Fibroblast of skin of right quadriceps (primary cell): ENCODE results near the gene ASNSD1.
"Not testable (repeated sequence)": the region's sequence is repeated elsewhere in the genome, so short reads cannot be mapped to it uniquely, and the experiment has no call there.

Experiments used
- DNase-seq: peaks from one replicate; pipeline ENCODE4 v3.0.0-alpha.2; 2013

The ASNSD1 gene

GRCh38 chr2:189648846-189649509, 12.3 kb upstream of the ASNSD1 start:
- DNase-seq = peak; percentile 38

GRCh38 chr2:189651284-189651683, 10.0 kb upstream of the ASNSD1 start:
- no peak for DNase-seq

DNA sequence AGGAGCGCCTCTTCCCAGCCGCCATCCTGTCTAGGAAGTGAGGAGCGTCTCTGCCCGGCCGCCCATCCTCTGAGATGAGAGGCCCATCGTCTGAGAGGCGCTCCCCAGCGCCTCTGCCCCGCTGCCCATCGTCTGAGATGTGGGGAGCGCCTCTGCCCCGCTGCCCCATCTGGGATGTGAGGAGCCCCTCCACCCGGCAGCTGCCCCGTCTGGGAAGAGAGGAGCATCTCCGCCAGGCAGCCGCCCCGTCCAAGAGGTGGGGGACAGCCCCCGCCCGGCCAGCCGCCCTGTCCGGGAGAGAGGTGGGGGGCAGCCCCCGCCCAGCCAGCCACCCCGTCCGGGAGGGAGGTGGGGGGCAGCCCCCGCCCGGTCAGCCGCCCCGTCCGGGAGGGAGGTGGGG, 7.8 kb upstream of the ASNSD1 start:
- DNase-seq = not testable (repeated sequence)

DNA sequence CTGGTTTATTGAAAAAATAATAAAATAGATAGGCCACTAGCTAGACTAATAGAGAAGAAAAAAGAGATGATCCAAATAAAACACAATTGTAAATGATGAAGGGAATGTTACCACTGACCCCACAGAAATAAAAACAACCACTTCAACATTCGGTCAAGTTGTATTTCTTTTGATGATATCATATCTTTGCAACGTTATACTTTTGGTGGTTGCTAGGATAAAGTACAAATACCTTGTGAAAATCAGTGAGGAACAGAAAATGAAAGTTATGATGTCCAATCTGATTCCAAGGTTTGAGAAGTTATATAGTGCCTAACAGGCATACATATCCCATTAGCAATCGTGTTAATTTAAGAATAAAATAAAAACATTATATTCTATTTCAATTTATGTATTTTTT, 6.6 kb upstream of the ASNSD1 start:
- no peak for DNase-seq

DNA sequence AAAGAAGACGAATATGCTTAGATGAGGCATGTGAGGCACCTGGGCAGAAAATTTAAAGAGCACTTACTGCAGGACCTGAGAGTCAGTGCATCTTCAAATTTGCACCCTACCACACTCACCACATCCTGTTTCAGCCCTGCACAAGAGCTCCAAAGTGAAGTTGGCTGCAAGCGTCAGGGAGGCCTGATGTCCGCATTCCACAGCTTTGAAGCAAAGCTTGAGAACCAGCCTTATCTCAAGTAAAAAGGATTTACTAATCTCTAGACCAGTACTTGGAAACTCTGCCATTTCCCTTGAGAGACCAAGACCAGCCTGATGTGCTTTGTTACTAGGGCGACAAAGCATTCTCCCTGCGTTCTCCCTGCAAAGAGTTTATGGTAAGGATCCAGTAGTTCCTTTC, 3.4 kb upstream of the ASNSD1 start:
- DNase-seq = peak; percentile 31

DNA sequence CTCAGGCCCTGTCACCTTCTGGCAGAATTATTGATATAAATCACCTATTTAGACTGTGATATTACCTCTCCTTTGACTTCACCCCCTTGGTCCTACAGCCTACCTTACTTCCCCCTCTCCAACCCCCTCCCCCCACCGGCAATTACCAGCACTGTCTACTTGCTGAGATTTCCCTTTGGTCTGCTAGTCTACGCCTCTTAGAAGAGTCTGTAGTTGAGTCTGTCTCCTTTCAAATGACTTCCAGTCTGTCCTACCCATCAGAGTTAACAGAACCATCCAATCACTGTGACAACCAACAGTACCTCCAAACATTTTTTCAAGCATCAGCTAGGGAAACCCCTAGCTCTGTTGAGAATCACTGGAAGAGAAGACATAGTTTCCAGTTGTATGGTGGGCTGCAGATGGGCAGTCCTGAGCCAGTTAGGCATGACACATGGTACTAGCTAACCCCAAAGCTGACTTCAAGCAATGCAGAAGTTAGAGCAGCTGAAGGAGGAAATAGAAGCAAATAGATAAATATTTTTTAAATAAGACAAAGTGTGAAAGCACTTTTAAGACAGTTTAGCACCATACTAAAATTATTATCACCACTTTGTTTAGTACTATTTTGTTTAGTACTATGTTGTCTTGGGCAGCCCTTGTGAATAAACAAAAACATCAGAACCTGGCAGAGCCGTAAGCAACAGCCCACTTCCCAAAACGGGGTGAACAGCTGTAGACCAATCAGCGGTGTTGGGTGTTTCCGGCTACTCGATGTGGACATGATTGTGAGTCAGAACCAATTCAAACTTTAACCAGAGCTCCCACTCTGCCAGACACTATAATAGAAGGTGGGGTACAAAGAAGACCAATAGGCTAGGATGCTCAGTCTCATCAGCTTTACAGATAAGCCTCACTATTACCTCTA, 2.7 kb upstream of the ASNSD1 start:
- no peak for DNase-seq

- DNase-seq = no peak
Observed at GRCh38 chr2:189659734-189660133, 1.5 kb upstream of the ASNSD1 start.

DNA sequence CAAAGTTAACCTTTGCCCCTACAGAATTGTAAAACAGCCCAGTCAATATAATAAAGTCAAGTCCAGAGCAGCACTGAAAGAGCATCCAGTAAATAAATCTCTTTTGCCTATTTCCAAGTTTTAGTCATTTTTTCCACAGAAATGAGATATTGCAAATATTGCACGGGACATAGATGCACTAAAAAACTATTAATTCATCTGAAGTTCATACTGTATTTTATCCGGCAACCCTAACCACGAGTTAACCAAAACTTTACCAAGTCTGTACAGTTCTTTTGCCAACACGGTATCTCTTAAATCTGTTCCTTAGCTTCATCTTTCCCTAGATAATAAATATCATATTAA, 484 bp upstream of the ASNSD1 start:
- no peak for DNase-seq

DNA sequence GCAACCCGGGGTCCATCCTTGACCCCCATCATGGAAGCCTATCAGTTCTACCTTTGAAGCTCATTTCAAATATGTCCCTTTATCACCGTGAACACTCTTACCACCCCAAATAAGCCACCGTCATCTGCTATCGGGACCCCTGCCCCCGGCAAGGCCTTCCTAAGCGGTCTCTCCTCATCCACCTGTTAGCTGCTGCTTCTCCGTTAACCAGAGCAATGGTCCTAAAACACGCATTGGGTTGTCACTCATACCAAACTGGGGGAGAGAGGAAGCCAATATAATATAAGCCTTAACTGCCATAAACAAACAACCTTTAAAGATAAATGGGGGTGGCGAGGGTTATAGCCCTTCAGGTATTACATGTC, 680 bp downstream of the ASNSD1 start:
- no peak for DNase-seq

- no peak for DNase-seq
Observed at GRCh38 chr2:189662669-189663226, 1.5 kb downstream of the ASNSD1 start.

DNA sequence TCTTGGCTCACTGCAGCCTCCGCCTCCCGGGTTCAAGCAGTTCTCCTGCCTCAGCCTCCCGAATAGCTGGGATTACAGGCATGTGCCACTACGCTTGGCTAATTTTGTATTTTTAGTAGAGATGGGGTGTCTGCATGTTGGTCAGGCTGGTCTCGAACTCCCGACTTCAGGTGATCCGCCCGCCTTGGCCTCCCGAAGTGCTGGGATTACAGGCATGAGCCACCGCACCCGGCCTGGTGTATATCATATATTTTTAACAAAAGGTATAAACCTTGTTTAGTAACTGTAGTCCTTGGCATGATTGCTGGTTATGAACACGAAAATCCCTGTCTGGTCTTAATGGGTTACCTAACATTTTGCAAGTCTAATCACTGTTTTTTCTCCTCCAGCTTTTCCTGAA, 2.1 kb downstream of the ASNSD1 start:
- not testable (repeated sequence) for DNase-seq

DNA sequence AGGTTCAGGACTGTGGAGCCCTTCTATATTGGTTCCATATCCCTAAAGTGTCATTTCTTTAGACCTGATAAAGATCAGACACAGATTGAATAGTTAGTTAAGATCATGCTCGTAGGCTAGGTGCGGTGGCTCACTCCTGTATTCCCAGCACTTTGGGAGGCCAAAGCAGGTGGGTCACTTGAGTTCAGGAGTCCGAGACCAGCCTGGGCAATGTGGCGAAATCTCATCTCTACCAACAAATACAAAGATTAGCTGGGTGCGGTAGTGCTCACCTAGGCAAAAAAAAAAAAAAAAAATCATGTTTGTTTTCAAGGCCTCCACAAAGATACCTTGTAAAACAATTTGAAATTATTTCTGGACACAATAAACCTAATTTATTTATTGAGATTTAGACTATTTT, 8.7 kb downstream of the ASNSD1 start:
- no peak for DNase-seq

DNA sequence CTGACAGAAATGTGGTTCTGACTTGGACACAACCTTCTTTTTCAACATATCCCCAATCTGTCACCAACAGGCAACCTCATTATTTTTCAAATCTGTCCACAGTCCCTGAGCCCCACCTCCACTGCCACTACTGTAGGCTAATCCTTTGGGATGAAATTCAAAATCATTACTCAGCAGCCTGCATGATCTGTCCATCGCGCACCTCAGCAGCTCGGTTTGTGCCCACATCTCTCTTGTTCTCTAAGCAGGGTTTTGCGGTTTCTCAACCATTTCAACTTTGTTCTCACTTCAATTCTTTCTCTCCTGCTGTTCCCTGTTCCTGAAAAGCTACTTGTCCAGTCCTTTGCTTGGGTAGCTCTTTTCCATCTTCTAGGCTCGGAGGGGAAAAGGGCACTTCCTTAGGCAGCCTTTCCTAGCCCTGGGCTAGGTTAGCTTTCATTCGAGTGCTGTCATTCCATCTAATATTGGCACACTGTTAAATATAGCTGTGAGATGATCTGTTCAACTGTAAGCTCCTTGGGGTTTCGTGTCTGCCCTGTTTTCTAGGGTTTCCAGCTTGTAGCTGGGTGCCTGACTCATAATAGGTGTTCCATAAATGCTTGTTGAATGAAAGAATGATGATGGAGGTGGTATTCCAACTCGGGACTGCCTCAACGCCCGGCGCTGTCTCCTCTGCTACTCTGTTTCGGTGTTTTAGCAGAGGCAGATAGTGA, 12.6 kb downstream of the ASNSD1 start:
- peak; percentile 11 for DNase-seq

- DNase-seq = peak; percentile 90
Observed at GRCh38 chr2:189674374-189675112, 13.3 kb downstream of the ASNSD1 start, which contains the start of gene ANKAR. Gene ANKAR, plus strand, starts transcription at chr2:189674670. Its CDS starts 1,821 bp downstream, at chr2:189676491.

- peak; percentile 46 for DNase-seq
Observed at GRCh38 chr2:189676471-189676870, 15.2 kb downstream of the ASNSD1 start.

DNA sequence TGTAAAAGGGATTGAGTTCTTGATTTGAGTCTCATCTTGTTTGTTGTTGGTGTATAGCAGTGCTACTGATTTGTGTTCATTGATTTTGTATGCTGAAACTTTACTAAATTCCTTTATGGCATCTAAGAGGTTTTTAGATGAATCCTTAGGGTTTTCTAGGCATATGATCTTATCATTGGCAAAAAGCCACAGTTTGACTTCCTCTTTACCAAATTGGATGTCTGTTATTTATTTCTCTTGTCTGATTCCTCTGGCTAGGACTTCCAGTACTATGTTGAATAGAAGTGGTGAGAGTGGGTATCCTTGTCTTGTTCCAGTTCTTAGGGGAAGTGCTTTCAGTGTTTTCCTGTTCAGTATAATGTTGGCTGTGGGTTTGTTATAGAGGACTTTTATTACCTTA, 18.0 kb downstream of the ASNSD1 start:
- no peak for DNase-seq

GRCh38 chr2:189681203-189681602, 19.9 kb downstream of the ASNSD1 start:
- no peak for DNase-seq

GRCh38 chr2:189681903-189682302, 20.6 kb downstream of the ASNSD1 start:
- no peak for DNase-seq

- no peak for DNase-seq
Observed at GRCh38 chr2:189683348-189683747, 22.1 kb downstream of the ASNSD1 start.

DNA sequence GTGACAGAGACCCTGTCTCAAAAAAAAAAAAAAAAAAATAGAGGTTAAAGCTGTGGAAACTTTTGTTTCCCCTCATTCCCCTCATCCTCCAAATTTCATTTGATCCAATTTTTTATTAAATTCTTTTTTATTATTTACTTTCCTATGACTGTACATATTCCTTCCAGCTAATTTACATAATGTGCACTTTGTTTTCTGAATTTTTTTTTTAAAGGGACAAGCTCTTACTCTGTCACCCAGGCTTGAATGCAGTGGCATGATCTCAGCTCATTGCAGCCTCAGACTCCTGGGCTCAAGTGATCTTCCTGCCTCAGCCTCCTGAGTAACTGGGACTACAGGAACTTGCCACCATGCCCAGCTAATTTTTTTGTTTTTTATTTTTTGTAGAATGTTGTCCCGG, 23.6 kb downstream of the ASNSD1 start:
- DNase-seq = no peak

GRCh38 chr2:189685540-189686229, 24.4 kb downstream of the ASNSD1 start:
- peak; percentile 68 for DNase-seq

DNA sequence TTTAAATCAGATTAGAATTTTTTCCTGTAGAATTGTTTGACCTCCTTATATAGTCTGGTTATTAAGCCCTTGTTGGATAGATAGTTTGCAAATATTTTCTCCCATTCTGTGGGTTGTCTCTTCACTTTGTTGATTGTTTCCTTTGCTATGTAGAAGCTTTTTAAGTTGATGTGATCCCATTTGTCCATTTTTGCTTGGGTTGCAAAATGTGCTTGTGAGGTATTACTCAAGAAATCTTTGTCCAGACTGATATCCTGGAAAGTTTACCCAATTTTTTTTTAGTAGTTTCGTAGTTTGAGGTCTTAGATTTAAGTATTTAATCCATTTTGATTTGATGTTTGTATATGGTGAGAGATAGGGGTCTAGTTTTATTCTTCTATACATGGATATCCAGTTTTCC, 26.5 kb downstream of the ASNSD1 start:
- not testable (repeated sequence) for DNase-seq
